Activated CD4-positive, alpha-beta T cell treated with anti-CD3 and anti-CD28 coated beads, Interleukin-2, Interleukin-4, amounts not matched to agents 100 ng/mL and 50 ng/mL, durations not matched to agents 16 hours and 8 hours (primary cell): ENCODE results near the gene CR1.
"Not testable (repeated sequence)": the region's sequence is repeated elsewhere in the genome, so short reads cannot be mapped to it uniquely, and the experiment has no call there.

Source experiments
- DNase-seq: peaks from one replicate; pipeline ENCODE4 v3.0.0-alpha.2; 2020; ENCODE audit warnings: low spot score

Gene CR1

DNA sequence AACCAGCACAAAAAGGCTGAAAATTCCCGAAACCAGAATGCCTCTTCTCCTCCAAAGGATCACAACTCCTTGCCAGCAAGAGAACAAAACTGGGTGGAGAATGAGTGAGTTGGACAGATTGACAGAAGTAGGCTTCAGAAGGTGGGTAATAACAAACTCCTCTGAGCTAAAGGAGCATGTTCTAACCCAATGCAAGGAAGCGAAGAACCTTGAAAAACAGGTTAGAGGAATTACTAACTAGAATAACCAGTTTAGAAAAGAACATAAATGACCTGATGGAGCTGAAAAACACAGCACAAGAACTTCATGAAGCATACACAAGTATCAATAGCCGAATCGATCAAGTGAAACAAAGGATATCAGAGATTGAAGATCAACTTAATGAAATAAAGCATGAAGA is 93.5 kb downstream of the CR1 start:
- not testable (repeated sequence) for DNase-seq

DNA sequence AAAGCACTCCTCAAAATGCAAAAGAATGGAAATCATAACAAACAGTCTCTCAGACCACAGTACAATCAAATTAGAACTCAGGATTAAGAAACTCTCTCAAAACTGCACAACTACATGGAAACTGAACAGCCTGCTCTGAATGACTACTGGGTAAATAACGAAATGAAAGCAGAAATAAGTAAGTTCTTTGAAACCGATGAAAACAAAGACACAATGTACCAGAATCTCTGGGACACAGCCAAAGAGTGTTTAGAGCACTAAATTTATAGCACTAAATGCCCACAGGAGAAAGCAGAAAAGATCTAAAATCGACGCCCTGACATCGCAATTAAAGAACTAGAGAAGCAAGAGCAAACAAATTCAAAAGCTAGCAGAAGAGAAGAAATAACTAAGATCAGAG is 95.2 kb downstream of the CR1 start:
- not testable (repeated sequence) for DNase-seq

DNA sequence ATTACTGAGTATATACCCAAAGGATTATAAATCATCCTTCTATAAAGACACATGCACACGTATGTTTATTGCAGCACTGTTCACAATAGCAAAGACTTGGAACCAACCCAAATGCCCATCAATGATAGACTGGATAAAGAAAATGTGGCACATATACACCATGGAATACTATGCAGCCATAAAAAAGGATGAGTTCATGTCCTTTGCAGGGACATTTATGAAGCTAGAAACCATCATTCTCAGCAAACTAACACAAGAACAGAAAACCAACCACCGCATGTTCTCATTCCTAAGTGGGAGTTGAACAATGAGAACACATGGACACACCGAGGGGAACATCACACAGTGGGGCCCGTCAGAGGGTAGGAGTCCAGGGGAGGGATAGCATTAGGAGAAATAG is 98.1 kb downstream of the CR1 start:
- DNase-seq, result not testable (repeated sequence)

DNA sequence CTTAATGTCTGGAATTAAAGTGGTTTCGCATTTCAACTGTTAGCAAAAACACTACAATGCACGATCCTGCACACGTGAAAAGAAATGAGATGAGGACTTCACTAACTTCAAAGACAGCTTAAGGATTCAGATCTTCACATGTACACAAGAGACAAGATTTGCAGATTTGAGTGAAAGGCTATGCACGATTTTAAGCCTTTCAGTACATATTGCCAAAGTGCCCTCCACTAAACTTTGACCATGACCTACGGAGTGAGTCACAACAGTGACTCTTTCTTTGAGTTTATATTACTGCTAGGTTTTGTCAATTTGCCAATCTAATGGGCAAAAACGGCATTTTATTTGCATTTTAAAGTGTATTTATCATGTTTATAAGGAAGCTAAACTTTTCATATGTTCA is 107.8 kb downstream of the CR1 start:
- DNase-seq, result no peak

DNA sequence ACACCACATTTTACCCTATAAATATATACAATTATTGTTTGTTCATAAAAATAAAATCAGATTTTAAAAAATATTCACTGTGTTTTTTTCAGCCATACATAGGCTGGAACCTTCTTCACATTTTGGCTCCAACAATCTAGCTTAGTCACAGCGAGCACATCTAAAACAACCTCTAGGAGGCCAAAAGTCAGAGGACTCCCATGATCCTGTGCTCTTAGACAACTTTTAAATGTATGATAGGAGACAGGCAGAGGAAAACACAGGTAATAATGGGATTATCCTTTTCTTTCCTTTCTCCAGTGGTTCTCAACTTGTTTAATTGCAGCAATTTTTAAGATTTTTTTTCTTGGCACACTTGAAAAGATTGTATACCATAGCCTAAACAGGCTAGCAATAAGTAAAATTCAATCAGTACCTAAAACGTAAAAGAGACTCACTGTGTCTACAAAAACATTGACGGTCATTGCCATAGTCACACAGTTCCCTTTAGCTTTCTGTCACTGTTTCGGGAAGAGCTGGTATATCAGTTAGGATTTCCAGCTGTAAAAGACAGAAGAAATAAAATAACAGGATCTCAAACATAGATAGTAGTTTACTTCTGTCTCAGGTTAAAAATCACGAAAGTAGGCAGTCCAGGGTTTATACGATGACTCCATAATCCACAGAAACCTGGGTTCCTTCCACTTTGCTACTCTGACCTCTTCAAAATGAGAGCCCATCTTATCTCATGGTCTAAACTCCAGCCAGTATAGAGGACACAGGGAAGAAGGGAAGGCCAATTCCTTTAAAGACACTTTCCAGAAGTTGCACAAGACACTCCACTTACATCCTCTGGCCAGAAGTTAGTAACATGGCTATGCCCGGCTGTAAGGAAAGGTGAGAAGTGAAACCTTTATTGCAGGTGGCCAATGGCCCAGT is 109.7 kb downstream of the CR1 start:
- DNase-seq, result no peak

DNA sequence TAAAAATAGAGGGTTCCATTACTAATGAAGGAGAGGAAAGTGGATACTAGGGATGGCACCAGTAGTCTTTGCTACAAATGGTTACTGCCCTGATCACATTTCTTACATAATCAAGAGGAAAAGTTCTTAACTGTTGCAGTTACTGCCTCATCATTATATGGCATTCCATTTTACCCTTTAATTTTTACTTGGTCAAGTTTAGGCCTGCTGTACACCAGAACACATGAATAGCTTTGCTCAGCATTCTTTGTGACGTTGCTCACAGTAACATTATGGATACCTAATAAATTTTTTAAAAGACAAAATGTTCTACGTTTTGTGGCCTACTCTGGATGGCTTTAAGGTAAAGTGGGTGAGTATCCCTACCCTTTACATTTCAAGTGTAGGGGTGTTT is 110.4 kb downstream of the CR1 start:
- DNase-seq, result no peak

DNA sequence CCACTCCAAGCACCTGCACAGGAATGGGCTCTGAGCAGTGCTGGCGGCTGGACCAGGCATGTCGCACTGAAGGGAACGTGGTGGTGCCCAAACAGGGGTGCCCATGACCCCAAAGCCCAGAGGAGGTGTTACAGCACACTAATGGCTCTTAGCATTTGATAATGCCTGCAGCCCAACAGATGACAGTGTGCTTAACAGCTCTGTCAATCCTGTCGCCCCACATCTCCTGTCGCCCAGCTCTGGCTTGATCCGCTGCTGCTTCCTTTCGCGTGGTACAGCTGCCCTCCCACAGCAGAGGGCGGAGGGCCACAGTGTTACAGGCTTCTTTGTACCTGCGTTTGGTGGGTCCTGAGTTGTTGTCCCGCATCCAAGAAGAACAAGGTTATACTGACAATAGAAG is 116.8 kb downstream of the CR1 start:
- DNase-seq, result no peak

DNA sequence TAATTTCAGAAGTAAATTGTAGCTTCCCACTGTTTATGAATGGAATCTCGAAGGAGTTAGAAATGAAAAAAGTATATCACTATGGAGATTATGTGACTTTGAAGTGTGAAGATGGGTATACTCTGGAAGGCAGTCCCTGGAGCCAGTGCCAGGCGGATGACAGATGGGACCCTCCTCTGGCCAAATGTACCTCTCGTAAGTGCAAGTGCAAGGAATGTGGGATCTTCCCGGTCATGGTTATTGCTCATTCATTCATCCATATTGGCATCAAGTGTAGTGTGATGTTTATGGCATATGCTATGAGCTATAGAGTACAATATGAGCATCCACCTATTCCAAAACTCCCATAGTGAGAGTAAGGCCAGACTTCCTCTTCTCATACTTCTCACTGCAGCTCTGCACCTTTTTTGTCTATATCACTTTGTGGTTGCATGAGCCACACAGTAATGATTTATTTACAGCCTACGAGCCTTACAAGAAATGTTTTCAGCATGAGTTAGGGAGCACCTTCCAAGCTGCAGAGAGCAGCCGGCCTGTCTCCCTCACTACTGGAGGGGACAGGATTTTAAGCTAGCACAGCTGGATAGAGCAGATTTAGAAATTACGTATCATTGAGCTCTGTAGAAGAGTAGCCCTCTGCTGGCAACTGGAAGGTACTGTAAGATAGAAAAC is 124.0 kb downstream of the CR1 start:
- DNase-seq, result peak; percentile 37

DNA sequence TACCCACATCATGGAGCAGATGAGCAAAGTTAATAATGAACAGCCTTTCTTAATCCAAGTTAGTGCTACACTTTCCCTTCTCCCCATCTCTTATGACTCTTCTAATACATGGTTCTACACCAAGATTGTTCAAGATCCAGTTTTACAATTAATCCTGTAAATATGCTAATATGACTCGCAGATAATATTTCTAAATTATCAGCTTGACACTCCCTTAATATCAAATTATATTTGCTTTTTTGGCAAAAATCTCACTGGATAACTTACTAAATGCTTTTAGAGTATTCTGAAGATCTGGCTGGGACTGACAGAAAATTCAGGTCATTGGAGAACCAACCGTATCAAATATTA is 124.6 kb downstream of the CR1 start:
- no peak for DNase-seq

DNA sequence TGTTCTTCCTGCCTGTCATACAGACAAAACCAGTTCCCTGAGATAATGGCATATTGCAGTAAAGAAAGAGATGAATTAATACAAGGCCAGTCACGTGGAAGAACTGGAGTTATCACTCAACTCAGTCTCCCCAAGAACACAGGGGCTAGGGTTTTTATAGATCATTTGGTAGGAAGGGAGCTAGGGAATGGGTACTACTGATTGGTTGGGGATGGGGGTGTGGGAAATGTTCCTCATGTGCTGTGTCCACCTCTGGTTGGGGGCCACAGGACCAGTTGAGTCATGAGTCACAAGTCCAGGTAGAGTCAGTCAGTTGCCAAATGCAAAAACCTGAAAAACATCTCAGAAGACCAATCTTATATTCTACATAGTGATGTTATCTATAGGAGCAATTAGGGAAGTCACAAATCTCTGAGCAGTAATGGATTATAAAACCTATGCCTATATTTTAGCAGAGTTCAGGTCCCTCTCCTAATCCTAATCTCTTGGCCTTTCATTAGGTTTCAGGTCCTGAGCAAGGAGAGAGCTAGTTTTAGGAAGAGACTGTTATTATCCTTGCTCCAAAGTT is 129.6 kb downstream of the CR1 start:
- DNase-seq, result not testable (repeated sequence)

DNA sequence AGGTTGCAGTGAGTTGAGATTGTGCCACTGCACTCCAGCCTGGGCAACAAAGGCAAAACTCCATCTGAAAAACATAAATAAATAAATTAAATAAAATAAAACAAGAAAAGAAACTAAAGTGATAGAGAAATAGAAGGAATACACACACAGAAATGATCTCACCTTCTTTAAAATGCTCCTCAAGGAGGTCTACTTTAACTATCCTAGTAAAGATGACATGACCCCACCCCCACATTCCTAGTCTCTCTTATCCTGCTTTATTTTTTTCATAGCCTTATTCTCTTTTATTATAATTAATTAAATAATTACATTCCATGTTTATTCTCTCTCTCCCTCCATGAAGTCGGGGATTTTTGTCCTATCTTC is 131.0 kb downstream of the CR1 start:
- DNase-seq, result no peak

DNA sequence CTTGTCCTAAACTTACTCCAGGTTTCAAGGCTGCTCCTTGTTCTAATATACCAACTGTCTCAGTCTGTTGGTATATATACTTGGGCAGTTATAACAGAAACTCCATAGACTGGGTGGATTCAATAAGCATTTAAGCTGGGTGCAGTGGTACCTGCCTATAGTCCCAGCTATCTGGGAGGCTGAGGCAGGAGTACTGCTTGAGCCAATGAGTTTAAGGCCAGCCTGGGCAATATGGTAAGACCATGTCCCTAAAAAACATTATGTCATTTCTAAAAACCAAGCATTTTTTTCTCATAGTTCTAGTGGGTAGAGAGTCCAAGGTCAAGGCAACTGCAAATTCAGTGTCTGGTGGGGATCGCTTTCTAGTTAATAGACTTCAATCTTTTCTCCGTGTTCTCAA is 131.5 kb downstream of the CR1 start:
- DNase-seq, result no peak

DNA sequence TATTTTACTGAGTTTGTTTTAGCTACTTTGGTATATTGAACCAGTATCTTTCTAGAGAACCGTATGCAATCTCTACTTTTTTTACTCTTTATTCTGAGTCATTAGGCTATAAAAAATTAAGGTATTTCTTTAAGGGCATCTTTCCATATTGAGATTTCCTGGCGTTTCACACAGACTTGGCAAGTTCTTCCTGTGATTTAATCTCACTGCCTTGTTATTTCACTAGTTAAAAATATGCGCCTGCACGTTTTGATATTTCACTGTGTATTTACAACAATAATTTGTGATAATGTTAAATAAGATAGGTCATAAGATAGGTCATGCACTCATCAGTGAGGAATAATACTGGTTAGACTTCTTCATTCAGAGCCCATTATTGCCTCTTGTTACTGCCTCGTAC is 132.8 kb downstream of the CR1 start:
- no peak for DNase-seq

DNA sequence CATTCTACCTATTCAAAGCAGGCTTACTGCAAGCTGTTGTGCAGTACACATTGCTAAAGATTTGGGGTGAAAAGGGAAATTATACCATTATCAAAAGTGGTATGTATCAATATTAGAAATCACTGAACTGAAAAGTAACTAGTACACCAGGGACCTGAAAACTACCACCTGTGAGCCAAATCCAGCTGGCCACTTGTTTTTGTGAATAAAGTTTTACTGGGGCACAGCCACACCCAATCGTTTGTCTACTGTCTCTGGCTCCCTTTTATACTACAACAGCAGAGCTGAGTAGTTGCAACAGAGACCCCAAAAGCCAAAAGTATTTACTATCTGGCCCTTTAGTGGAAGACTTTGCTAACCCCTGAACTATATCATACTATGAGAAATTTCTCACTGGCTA is 135.2 kb downstream of the CR1 start:
- DNase-seq, result no peak

DNA sequence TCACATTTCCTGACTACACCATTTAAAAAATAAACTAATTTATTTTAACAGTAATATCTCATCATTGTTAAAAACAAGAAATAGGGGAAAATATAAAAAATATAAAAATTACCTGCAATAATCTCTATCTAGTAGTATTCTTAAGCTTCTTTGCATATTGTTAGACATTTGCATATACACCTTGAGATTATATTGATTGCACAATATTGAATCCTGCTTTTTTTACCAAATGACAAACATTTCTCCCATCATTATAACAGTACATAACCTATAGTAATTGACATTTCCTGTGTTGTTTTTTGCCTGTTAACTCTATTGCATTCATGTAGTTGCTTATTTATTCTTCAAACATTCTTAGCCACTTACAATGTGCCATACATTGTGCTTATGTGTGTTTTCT is 137.3 kb downstream of the CR1 start:
- DNase-seq, result no peak

DNA sequence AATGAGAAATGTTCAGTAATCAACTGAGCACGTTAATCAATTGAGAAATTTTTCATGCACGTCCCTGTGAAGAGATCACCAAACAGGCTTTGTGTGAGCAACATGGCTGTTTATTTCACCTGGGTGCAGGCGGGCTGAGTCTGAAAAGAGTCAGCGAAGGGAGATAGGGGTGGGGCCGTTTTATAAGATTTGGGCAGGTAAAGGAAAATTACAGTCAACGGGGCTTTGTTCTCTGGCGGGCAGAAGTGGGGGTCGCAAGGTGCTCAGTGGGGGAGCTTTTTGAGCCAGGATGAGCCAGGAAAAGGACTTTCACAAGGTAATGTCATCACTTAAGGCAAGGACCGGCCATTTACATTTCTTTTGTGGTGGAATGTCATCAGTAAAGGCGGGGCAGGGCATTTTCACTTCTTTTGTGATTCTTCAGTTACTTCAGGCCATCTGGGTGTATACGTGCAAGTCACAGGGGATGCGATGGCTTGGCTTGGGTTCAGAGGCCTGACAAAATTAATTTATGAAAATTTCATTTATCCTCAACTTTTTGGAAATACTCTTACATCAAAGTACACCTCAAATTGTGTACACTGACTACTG is 137.8 kb downstream of the CR1 start:
- not testable (repeated sequence) for DNase-seq

DNA sequence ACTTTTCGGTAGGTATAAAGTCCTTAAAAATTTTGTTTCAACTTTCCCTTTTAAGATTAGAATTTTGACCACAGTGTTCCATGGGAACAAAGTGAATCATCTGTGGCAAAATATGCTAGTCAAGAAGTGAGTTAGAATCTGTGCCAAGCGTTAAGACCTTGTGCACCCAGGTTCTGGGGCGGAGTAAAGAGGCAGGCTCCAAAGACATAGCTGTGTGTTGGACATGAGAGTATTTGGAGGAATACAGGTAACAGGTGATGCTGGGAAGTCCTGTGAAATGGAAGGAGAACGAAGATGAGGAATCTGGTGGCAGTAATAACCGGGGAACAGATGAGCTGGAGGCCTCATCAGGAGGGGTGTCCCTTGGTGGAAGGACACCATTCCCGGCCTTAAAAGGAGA is 138.3 kb downstream of the CR1 start:
- not testable (repeated sequence) for DNase-seq

DNA sequence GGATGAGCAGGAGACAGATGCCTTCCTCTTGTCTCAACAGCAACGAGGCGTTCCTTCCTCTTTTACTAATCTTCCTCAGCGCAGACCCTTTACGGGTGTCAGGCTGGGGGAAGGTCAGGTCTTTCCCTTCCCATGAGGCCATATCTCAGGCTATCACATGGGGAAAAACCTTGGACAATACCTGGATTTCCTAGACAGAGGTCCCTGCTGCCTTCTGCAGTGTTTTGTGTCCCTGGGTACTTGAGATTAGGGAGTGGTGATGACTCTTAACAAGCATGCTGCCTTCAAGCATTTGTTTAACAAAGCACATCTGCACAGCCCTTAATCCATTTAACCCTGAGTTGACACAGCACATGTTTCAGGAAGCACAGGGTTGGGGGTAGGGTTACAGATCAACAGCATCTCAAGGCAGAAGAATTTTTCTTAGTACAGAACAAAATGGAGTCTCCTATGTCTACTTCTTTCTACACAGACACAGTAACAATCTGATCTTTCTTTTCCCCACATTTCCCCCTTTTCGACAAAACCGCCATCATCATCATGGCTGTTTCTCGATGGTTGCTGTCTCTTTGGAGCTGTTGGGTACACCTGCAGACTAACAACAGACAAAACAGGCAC is 139.7 kb downstream of the CR1 start:
- not testable (repeated sequence) for DNase-seq

DNA sequence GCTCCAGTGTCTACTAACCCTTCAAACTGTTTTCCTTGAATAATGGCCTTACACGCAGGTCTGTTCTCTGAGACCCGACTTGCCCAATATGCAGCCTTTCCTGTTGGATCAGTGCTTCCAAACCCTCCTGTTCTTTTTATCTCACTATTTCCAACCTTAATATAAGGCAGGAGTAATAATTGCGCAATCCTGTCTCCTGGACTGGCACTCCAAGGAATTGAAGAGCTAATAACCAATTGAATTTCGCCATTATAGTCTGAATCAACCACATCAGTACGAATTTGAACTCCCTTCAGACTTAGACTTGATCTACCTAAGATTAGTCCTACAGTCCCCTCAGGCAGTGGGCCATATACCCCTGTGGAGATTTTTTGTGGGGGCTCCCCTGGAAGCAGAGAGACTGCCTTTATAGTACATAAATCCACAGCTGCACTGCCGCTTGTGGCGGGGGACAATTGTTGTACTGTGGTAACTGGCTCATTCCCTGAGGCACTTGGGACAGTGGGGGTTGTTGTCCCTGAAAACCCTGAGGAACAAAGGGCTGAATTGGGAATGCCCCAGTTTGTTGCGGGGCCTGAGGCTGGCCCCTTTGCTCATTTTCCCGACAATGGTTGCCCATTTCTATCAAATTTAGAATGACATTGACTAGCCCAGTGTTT is 142.7 kb downstream of the CR1 start:
- not testable (repeated sequence) for DNase-seq

DNA sequence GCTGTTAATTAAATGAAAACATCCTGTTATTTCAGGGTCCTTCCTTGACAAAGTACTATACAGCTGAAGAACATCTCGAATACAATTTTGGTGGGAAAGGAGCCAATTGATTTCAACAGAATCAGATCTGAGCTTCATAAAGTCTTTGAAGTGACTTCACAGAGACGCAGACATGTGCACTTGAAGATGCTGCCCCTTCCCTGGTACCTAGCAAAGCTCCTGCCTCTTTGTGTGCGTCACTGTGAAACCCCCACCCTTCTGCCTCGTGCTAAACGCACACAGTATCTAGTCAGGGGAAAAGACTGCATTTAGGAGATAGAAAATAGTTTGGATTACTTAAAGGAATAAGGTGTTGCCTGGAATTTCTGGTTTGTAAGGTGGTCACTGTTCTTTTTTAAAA is 143.4 kb downstream of the CR1 start:
- not testable (repeated sequence) for DNase-seq

DNA sequence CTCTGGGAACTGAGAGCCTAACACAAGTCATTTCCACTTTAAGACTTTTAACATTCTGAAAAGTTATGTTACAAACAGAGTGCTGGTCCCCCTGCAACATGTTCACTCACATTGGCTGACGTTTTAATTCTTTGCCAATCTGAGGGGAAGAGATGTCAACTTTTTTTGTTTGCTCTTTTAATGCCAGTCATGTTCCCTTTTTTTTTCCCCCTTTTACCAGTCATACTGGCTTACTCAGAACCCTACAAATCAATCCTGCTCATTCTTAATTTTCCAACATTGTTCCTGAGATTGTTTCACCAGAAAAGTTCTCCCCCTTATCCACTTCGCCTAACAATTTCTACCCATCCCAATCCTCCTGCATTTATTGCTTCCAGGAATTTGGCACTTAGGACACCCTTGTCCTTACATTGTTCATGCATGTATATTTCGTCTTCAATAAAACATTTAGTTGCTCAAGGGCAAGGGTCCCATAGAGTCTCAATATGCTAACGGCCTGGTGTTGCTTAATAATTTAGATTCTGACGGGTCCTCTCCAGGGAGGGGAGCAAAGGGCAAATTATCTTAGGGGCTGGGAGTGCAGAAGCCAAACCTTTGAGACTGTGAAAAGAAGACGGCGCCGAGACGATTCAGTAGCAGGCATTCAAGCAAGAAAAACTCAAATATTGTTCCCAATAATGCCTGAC is 148.4 kb downstream of the CR1 start:
- no peak for DNase-seq
